SU-DHL-6 (cell line): ENCODE results near the gene TBL3.

Experiments used
- EZH2phosphoT487 ChIP-seq: fragments of 200-600 bp; sonication (generic), shearing (Covaris generic); conservative IDR thresholded peaks from 2 replicates; pipeline ENCODE4 v1.6.1; 2018; ENCODE audit warnings: mild to moderate bottlenecking, antibody characterized with exemption, low read length, moderate library complexity, mixed read lengths
- TF ChIP-seq, protein P1 (sequence below): fragments of 200-600 bp; sonication (generic); IDR thresholded peaks from one replicate; pipeline ENCODE4 v1.5.1; 2017; ENCODE audit warnings: antibody characterized with exemption, mild to moderate bottlenecking, low read length, moderate library complexity; ENCODE audit not compliant: insufficient read depth, poor library complexity, severe bottlenecking

DNA sequence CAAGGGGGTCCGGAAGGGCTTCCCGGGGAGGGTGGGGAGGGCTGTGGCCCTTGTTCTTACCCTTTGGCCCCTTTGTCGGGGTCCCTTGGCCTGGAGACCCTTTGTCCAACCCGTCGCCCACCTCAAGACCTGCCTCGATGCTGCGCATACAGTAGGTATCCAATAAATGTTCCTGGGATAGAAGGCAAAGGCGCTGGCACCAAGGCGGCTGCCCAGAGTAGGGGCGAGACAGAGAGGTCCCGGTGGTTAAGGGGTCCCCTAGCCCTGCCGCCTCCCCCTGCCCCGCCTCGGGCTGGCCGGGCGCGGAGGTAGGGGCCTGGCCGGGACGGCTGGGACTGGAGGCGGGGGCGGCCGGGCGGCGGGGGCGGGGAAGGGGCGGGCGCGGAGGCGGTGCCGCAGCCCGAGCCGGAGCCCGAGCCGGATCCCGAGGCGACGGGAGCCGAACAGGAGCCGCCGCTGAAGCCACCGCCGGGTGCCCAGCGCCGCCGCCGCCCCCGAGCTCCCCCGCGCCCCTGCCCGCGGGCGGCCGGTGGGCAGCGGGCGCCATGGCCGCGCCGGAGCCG is 54.7 kb downstream of the TBL3 start, which contains the start of gene NHERF2:
- TF ChIP-seq, protein P1, sequence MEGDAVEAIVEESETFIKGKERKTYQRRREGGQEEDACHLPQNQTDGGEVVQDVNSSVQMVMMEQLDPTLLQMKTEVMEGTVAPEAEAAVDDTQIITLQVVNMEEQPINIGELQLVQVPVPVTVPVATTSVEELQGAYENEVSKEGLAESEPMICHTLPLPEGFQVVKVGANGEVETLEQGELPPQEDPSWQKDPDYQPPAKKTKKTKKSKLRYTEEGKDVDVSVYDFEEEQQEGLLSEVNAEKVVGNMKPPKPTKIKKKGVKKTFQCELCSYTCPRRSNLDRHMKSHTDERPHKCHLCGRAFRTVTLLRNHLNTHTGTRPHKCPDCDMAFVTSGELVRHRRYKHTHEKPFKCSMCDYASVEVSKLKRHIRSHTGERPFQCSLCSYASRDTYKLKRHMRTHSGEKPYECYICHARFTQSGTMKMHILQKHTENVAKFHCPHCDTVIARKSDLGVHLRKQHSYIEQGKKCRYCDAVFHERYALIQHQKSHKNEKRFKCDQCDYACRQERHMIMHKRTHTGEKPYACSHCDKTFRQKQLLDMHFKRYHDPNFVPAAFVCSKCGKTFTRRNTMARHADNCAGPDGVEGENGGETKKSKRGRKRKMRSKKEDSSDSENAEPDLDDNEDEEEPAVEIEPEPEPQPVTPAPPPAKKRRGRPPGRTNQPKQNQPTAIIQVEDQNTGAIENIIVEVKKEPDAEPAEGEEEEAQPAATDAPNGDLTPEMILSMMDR, result no peak
- TF ChIP-seq EZH2phosphoT487, result no peak
